ENCODE data around the gene DOK7.

GRCh38 chr4:3500634-3501101 is 37.6 kb downstream of the DOK7 start:
- TF ChIP-seq CTCF (conservative IDR thresholded peaks at IDR 0.05) (no peak), EZH2 (IDR thresholded peaks at IDR 0.05; ENCODE audit: low read depth) (no peak)

All from PC-9 (cell line).